ENCODE results near the gene GABRB2.
"Not testable (repeated sequence)": the region's sequence is repeated elsewhere in the genome, so short reads cannot be mapped to it uniquely, and the experiment has no call there.

GABRB2 gene

GRCh38 chr5:161287436-161287835, 259.1 kb downstream of the GABRB2 start:
- DNase-seq, result no peak

DNA sequence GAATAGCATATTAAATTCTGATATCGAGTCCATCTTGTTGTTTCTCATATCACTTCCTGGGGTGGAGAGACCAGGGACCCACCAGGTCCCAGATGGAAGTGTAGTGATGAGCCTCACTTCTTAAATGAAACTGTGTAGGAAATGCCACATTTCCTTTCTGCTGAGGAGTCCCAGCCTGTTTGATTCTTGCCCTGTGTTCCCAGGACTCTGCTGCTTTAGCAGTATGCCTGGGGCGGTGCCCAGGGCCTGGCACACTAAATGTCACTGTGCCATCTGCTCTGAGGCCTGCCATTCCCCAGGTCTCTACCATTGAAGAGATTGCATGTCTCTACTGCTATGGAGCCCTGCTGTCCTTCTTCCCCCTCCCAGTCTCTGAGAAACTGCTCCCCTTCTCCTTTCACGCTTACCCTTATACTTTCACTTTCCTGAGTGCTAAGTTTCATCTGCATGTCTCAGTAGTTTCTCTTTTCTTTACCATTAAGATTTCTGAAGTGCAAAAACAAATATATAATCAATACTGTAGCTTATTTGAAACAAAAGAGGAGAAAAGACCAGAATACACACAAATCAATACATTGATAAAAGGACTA, 260.4 kb downstream of the GABRB2 start:
- DNase-seq, result no peak

DNA sequence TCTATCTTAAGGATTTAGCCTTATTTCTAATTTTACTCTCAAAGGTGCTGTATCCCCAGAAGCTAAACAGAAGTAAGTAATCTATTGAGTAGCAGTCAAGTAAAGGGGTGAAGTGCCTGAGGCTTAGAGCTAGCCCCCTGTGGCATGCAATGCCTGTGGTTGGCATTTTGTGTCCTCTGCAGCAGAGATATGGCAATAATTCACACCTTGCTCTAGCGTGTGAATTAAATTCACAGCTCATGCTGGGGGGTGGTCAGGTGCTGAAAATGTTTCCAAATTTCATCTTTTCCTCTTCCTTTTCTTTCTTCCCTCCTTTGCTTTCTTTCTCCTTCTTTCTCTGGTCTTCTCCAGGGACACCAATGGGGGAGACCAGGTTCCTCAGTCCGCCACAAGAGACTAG, 262.1 kb downstream of the GABRB2 start:
- DNase-seq, result no peak

DNA sequence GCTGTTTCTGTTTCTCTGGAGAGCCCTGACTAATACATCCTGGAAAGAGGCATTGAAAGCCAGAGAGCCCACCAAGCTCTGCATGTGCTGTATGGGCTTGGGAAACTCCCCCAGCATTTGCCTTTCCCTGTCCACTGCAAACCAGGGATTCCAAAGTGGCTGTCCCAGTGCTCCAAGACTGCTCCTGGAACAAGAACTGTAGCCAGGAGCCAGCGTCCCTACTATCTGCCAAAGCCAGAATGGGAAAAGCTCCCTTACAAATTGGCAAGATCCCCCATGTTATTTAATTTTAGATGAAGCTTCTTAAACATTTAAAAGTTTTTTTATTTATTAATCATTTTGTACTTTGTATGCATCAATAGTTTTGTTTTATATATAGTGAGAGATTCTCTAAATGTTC, 263.2 kb downstream of the GABRB2 start:
- DNase-seq, result no peak

GRCh38 chr5:161278739-161279660, 267.5 kb downstream of the GABRB2 start:
- no peak for DNase-seq

- no peak for DNase-seq
Observed at GRCh38 chr5:161277011-161277410, 269.5 kb downstream of the GABRB2 start.

GRCh38 chr5:161274951-161275350, 271.6 kb downstream of the GABRB2 start:
- no peak for DNase-seq

DNA sequence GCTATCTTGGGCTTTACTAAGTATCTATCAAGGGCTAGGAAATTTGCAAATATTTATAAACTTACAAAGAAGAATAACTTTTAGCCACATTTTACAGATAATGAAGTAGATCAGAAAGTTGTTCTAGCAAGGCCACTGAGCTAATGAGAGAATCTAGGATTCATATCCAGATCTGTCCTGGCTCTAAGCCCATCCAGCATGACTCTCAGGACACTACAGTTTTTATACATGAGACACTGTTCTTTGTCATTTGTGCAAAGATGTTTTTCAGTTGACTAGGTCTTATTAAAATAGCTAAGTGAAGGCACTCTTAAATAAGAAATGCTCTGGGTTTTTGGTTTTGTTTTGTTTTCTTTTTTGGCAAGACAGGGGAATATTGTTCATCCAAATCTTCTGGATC, 273.1 kb downstream of the GABRB2 start:
- no peak for DNase-seq

- no peak for DNase-seq
Observed at GRCh38 chr5:161271816-161272215, 274.7 kb downstream of the GABRB2 start.

DNA sequence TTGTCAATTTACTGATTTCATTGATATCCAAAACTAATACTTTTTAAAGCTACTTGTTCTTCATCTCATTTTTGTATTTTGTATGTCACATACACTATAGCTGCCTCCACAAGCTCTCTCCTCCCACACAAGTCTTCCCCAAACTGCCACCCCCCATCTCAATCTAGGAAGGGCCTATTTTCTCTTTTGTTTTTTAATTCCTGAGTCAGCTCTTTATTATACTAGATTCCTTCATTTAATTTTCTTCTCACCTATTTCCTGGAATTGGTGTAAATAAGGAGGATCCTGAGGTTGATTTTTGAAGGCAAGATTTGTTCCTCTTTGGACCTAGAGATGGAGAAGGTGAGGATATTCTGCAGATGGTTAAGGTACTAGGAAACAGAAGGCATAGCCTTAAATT, 277.4 kb downstream of the GABRB2 start:
- no peak for DNase-seq

DNA sequence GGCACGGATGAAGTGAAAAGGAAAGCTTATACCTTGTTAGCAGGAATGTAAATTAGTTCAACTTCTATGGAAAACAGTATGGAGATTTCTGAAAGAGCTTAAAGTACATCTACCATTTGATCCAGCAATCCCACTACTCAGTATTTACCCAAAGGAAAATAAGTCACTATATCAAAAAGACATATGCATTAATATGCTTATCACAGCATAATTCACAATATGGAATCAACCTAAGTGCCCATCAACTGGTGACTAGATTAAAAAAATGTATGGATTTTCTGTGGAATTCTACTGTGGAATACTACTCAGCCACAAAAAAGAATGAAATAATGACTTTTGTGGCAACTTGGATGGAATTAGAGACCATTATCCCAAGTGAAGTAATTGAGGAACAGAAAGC, 279.6 kb downstream of the GABRB2 start:
- no peak for DNase-seq

DNA sequence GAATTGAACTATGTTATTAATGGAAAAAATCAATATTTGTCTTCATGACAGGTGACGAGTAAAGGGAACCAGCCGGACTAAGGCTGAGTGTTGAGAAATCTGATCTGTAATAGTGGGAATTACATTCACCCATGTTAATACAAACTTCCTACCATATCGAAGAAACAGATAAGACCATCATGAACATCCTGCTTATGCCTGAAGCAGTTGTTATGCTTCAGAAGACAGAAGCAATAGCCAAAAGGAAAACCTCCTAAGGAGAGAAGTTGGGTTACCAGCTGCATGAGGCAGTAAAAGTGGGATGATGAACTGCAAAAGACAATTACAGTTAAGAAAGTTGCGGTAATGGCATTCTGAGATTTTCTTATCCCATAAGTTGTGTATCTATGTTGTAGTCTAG, 281.5 kb downstream of the GABRB2 start:
- no peak for DNase-seq

GRCh38 chr5:161263191-161263590, 283.3 kb downstream of the GABRB2 start:
- DNase-seq, result no peak

GRCh38 chr5:161261668-161262323, 284.7 kb downstream of the GABRB2 start:
- no peak for DNase-seq

GRCh38 chr5:161258438-161258837, 288.1 kb downstream of the GABRB2 start:
- DNase-seq, result no peak

- no peak for DNase-seq
Observed at GRCh38 chr5:161256957-161257356, 289.6 kb downstream of the GABRB2 start.

DNA sequence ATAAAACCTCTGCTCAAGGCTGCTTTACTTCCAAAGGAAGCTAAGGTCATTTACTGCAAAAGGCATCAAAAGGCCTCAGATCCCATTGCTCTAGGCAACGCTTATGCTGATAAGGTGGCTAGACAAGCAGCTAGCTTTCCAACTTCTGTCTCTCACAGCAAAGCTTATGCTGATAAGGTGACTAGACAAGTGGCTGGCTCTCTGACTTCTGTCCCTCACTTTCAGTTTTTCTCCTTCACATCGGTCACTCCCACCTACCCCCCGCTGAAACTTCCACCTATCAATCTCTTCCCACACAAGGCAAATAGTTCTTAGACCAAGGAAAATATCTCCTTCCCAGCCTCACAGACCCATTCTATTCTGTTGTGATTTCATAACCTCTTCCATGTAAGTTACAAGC, 293.6 kb downstream of the GABRB2 start:
- DNase-seq, result not testable (repeated sequence)

GRCh38 chr5:161246749-161247148, 299.8 kb downstream of the GABRB2 start:
- no peak for DNase-seq

DNA sequence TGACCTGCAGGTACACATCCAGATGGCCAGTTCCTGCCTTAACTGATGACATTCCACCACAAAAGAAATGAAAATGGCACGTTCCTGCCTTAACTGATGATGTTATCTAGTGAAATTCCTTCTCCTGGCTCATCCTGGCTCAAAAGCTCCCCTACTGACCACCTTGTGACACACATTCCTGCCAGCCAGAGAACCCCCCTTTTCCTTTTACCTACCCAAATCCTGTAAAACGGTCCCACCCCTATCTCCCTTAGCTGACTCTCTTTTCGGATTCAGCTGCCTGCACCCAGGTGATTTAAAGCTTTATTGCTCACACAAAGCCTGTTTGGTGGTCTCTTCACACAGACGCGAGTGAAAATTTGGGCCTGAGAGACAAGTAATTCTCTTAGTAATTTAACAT, 300.7 kb downstream of the GABRB2 start:
- DNase-seq, result not testable (repeated sequence)

All from NCI-H1417 treated with DMSO at 0.1 percent for 48 hours (cell line).